ENCODE measurements around the gene KRTAP4-3.

DNA sequence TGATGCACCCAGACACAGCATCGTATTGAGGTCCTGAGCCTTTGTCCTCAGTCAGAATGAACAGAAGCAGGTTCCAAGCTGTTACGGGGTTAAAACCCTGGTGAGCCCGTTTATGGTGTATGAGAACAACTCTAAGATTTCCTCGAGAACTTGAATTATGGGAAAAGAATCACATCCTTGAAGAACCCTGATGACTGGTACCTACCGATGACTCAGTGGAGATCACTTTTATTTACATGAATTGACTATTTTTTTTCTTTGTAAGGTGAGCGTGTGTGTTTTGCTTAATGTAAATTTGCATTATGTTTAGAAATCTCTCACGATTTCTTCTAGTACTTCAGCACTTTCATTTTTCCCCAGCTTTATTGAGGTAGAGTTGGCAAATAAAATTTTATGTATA, 4.2 kb downstream of the KRTAP4-3 start:
- TF ChIP-seq, protein P1, sequence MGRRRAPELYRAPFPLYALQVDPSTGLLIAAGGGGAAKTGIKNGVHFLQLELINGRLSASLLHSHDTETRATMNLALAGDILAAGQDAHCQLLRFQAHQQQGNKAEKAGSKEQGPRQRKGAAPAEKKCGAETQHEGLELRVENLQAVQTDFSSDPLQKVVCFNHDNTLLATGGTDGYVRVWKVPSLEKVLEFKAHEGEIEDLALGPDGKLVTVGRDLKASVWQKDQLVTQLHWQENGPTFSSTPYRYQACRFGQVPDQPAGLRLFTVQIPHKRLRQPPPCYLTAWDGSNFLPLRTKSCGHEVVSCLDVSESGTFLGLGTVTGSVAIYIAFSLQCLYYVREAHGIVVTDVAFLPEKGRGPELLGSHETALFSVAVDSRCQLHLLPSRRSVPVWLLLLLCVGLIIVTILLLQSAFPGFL (CRISPR knock-in tag; IDR thresholded peaks at IDR 0.05), result no peak
- TF ChIP-seq CEBPB (IDR thresholded peaks at IDR 0.05; ENCODE audit: borderline replicate concordance, low read depth, low read length) (no peak), FOXA1 (IDR thresholded peaks at IDR 0.05) (no peak), FOXA1 (CRISPR knock-in tag; IDR thresholded peaks at IDR 0.05) (no peak), MXI1 (IDR thresholded peaks at IDR 0.05; ENCODE audit: borderline replicate concordance, low read depth, low read length) (no peak), KDM5A (IDR thresholded peaks at IDR 0.05; ENCODE audit: borderline replicate concordance, low read length) (no peak), YY1 (IDR thresholded peaks at IDR 0.05; ENCODE audit: insufficient read depth, insufficient replicate concordance, low read depth, low read length) (no peak), POLR2A (IDR thresholded peaks at IDR 0.05; ENCODE audit: insufficient read depth in 1 of 2, low read depth in 2 of 2, low read length in 2 of 2) (no peak), RNF2 (conservative IDR thresholded peaks at IDR 0.05; ENCODE audit: low read depth) (no peak), ZFP36 (IDR thresholded peaks at IDR 0.05; ENCODE audit: borderline replicate concordance, low read depth, low read length, partially characterized antibody) (no peak), EZH2 (conservative IDR thresholded peaks at IDR 0.05; ENCODE audit: low read depth, low read length) (no peak), ARHGAP35 (CRISPR knock-in tag; IDR thresholded peaks at IDR 0.05; ENCODE audit: borderline replicate concordance) (no peak)
- TF ChIP-seq, protein P2, sequence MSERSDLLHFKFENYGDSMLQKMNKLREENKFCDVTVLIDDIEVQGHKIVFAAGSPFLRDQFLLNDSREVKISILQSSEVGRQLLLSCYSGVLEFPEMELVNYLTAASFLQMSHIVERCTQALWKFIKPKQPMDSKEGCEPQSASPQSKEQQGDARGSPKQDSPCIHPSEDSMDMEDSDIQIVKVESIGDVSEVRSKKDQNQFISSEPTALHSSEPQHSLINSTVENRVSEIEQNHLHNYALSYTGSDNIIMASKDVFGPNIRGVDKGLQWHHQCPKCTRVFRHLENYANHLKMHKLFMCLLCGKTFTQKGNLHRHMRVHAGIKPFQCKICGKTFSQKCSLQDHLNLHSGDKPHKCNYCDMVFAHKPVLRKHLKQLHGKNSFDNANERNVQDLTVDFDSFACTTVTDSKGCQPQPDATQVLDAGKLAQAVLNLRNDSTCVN (CRISPR knock-in tag; IDR thresholded peaks at IDR 0.05; ENCODE audit: borderline replicate concordance), result no peak
- TF ChIP-seq, protein P3, sequence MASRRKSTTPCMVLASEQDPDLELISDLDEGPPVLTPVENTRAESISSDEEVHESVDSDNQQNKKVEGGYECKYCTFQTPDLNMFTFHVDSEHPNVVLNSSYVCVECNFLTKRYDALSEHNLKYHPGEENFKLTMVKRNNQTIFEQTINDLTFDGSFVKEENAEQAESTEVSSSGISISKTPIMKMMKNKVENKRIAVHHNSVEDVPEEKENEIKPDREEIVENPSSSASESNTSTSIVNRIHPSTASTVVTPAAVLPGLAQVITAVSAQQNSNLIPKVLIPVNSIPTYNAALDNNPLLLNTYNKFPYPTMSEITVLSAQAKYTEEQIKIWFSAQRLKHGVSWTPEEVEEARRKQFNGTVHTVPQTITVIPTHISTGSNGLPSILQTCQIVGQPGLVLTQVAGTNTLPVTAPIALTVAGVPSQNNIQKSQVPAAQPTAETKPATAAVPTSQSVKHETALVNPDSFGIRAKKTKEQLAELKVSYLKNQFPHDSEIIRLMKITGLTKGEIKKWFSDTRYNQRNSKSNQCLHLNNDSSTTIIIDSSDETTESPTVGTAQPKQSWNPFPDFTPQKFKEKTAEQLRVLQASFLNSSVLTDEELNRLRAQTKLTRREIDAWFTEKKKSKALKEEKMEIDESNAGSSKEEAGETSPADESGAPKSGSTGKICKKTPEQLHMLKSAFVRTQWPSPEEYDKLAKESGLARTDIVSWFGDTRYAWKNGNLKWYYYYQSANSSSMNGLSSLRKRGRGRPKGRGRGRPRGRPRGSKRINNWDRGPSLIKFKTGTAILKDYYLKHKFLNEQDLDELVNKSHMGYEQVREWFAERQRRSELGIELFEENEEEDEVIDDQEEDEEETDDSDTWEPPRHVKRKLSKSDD (CRISPR knock-in tag; IDR thresholded peaks at IDR 0.05; ENCODE audit: low read depth), result no peak
- TF ChIP-seq, protein P4, sequence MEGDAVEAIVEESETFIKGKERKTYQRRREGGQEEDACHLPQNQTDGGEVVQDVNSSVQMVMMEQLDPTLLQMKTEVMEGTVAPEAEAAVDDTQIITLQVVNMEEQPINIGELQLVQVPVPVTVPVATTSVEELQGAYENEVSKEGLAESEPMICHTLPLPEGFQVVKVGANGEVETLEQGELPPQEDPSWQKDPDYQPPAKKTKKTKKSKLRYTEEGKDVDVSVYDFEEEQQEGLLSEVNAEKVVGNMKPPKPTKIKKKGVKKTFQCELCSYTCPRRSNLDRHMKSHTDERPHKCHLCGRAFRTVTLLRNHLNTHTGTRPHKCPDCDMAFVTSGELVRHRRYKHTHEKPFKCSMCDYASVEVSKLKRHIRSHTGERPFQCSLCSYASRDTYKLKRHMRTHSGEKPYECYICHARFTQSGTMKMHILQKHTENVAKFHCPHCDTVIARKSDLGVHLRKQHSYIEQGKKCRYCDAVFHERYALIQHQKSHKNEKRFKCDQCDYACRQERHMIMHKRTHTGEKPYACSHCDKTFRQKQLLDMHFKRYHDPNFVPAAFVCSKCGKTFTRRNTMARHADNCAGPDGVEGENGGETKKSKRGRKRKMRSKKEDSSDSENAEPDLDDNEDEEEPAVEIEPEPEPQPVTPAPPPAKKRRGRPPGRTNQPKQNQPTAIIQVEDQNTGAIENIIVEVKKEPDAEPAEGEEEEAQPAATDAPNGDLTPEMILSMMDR (CRISPR knock-in tag; IDR thresholded peaks at IDR 0.05), result no peak

All from HepG2 (cell line).